Subcutaneous adipose tissue (tissue), 4 donors: ENCODE measurements around the gene ELMO2. TPM values are rescaled to one million over a fixed set of nuclear protein-coding genes. Genes with fewer than 3 reads are reported as not detected.

Source experiments
- total RNA-seq, 4 donors: library from RNA; depleted of rRNA; stranded (reverse); fragments of >200 nt; gene quantifications; one replicate each; pipeline ENCODE4 v1.1.0, GENCODE V29; 2016
- TF ChIP-seq, protein P1 (sequence below): fragments of 450-650 bp; IDR thresholded peaks from one replicate; pipeline ENCODE4 v1.5.1; 2016; ENCODE audit warnings: low read depth, mild to moderate bottlenecking, control low read depth, antibody characterized with exemption, moderate library complexity

ELMO2 gene
- total RNA-seq, 4 donors from 2014 or later: 37.3 to 54.7 (median 44.0) TPM

DNA sequence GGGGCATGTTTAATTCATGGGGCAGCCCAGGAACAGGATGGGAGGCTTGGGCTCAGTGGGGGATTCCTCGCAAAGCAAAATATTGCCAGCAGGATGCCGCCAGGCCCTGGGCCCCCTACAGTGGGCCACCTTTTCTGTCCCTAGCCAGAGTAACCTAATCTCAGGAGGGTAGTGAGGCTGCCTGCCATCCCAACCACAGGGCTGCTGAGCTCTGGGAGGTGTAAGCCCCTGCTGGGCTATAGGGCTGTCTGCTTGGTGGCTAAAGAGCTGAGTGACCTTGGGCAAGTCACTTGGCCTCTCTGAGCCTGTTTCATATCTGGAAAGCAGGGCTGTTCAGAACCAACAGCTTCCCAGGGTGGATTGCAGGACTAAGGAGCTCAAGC is 62.4 kb downstream of the ELMO2 start:
- TF ChIP-seq, protein P1, sequence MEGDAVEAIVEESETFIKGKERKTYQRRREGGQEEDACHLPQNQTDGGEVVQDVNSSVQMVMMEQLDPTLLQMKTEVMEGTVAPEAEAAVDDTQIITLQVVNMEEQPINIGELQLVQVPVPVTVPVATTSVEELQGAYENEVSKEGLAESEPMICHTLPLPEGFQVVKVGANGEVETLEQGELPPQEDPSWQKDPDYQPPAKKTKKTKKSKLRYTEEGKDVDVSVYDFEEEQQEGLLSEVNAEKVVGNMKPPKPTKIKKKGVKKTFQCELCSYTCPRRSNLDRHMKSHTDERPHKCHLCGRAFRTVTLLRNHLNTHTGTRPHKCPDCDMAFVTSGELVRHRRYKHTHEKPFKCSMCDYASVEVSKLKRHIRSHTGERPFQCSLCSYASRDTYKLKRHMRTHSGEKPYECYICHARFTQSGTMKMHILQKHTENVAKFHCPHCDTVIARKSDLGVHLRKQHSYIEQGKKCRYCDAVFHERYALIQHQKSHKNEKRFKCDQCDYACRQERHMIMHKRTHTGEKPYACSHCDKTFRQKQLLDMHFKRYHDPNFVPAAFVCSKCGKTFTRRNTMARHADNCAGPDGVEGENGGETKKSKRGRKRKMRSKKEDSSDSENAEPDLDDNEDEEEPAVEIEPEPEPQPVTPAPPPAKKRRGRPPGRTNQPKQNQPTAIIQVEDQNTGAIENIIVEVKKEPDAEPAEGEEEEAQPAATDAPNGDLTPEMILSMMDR: no peak

GRCh38 chr20:46343348-46343974 is 63.0 kb downstream of the ELMO2 start:
- TF ChIP-seq, protein P1: no peak

GRCh38 chr20:46342451-46343347 is 63.7 kb downstream of the ELMO2 start:
- TF ChIP-seq, protein P1: no peak

DNA sequence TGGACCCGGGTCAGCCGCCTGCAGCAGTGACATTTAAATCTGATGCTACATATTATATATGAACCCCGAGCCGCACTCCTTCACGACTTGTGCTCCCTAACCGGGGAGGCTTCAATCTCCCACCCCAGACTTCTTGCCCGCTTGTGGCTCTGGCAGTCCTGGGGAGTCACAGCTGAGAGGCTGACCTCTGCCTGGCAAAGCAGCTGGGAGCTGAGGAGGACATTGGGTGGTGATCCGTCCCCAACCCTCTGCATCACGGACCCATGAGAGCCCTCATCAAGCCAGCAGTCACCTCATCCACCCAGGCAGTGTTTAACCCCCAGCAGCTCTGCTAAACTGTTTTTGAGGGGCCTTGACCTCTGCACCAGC is 64.4 kb downstream of the ELMO2 start:
- TF ChIP-seq, protein P1: no peak

GRCh38 chr20:46341074-46342009 is 65.1 kb downstream of the ELMO2 start:
- TF ChIP-seq, protein P1: no peak

DNA sequence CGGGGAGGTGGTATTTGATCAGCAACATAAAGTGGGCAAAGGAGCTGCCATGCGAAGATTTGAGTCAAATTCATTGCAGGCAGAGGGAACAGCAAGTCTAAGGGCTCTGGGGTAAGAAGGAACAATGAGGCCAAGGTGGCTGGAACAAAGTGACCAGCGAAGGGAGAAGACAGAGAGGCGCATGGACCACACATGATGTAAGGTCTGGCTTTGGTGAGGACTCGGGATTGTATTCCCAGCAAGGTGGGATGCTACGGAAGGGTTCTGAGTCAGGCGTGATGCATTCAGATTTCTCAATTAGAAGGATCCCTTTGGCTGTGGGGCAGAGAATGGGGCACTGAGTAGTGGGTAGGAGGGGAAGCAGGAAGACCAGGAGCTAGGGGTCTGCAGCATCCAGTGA is 67.4 kb downstream of the ELMO2 start:
- TF ChIP-seq, protein P1: no peak
